ENCODE results near the gene CAMK2D.

CAMK2D gene

DNA sequence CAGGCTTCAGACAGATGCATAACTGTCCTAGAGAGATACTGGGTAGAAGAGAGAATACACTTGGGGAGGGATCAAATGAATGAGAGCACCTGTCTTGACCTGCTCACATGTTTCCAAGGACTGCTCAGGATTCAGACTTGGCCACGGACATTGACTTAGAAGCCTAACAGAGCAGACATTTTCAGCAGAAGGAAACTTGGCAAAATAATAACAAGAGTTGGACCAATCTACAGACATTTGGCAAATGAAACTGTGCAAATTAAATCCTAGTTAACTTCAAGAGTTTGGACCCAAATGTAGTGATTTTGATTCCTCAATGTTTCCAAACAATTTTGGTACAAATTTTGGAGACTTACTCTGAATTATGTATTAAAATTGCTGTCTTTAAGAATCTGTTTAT, 223.9 kb downstream of the CAMK2D start:
- DNase-seq (ENCODE audit: low read depth): no peak
- TF ChIP-seq CTCF (IDR thresholded peaks at IDR 0.05; ENCODE audit: insufficient read depth, low read depth, low read length, missing control alignments): no peak
- H3K4me3 ChIP-seq (ENCODE audit: low read depth, low read length): no peak overlapping the region

GRCh38 chr4:113537203-113537602, 224.3 kb downstream of the CAMK2D start:
- no peak for DNase-seq (ENCODE audit: low read depth)
- TF ChIP-seq CTCF (IDR thresholded peaks at IDR 0.05; ENCODE audit: insufficient read depth, low read depth, low read length, missing control alignments): no peak
- no peak overlapping the region for H3K4me3 ChIP-seq (ENCODE audit: low read depth, low read length)

- TF ChIP-seq CTCF (IDR thresholded peaks at IDR 0.05; ENCODE audit: insufficient read depth, low read depth, low read length, missing control alignments): no peak
- no peak overlapping the region for H3K4me3 ChIP-seq (ENCODE audit: low read depth, low read length)
- no peak for DNase-seq (ENCODE audit: low read depth)
These were observed 226.8 kb downstream of the CAMK2D start for GRCh38 chr4:113534711-113535110.

- no peak for DNase-seq (ENCODE audit: low read depth)
- H3K4me3 ChIP-seq (ENCODE audit: low read depth, low read length): no peak overlapping the region
- no peak for TF ChIP-seq CTCF (IDR thresholded peaks at IDR 0.05; ENCODE audit: insufficient read depth, low read depth, low read length, missing control alignments)
These were observed 230.0 kb downstream of the CAMK2D start for GRCh38 chr4:113531572-113531971.

- no peak for DNase-seq (ENCODE audit: low read depth)
- no peak for TF ChIP-seq CTCF (IDR thresholded peaks at IDR 0.05; ENCODE audit: insufficient read depth, low read depth, low read length, missing control alignments)
- H3K4me3 ChIP-seq (ENCODE audit: low read depth, low read length): no peak overlapping the region
These were observed 233.1 kb downstream of the CAMK2D start for GRCh38 chr4:113528395-113528794.

GRCh38 chr4:113525521-113525920, 236.0 kb downstream of the CAMK2D start:
- H3K4me3 ChIP-seq (ENCODE audit: low read depth, low read length): no peak overlapping the region
- no peak for TF ChIP-seq CTCF (IDR thresholded peaks at IDR 0.05; ENCODE audit: insufficient read depth, low read depth, low read length, missing control alignments)
- DNase-seq (ENCODE audit: low read depth): no peak

- no peak overlapping the region for H3K4me3 ChIP-seq (ENCODE audit: low read depth, low read length)
- peak; percentile 18 for DNase-seq (ENCODE audit: low read depth)
- TF ChIP-seq CTCF (IDR thresholded peaks at IDR 0.05; ENCODE audit: insufficient read depth, low read depth, low read length, missing control alignments): no peak
These were observed 236.9 kb downstream of the CAMK2D start for GRCh38 chr4:113524505-113525186.

All from GM12865 (cell line).